ENCODE results near the gene KIF5C. TPM values are rescaled to one million over a fixed set of nuclear protein-coding genes. Genes with fewer than 3 reads are reported as not detected.

The KIF5C gene
- polyA plus RNA-seq, 1 donor (not counting 4 experiments of a cell fraction or from before 2014, with no cell fraction given): 0.03 TPM

DNA sequence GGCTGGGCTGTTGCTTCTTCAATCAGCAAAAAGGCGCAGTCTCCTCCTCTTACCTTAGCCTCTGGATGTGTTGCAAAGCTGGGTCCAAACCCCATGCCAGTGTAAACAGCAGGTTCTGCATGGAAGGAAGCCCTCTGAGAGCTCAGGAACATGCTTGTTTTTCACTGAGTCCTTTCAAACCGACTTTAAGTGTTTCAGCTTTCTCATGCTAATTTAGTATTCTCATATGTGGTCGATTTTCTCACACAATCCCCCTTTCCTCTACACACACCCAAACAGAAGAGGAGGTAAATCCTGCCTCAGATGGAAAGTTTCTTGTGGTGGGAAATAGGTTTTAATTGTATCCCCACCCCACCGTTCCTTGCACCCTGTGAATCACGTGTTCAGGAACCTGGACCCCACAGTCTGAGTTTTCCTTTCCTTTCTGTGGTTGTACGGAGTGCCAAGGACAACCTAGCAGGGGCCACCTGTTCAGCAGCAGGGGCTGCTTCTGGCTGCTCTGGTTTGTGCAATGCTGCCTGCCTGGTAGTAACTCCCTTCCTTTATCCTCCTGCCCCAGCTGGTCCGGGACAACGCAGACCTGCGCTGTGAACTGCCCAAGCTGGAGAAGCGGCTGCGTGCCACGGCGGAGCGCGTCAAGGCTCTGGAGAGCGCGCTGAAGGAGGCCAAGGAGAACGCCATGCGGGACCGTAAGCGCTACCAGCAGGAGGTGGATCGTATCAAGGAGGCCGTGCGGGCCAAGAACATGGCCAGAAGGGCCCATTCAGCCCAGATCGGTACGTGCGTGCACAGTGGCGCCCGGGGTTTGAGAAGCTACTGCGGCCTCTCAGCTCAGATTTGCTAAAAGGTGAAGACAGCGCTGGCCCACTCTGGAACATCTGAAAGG lies 134.8 kb downstream of the KIF5C start:
- dilution Hi-C loops (cut with MboI; ENCODE audit: extremely low pct_ligation_motif_present, low sequenced_read_pairs): no loop called here

DNA sequence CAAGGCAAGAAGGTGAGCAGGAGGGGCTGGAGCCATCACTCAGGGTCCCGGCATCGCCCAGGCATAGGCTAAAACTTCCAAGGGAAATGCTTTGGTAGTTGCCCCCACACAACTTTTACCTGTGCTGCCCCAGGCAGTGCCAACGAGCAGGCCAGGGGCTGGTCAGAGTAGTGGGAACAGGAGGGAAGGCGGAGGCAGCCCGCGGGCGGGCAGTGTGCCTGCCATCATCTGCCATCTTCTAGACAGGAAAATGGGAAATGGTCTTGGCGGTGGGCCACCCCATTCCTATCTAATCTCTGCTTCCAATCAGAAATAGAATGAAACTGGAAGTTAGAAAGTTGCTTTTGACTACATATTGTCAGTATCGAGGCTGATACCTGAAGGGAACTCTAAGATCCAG lies 137.5 kb downstream of the KIF5C start:
- Histone ChIP-seq H3K4me2 (ENCODE audit: control insufficient read depth, extremely low read depth, insufficient read depth, low read depth, low read length) (no peak overlapping the region), H3K27me3 (ENCODE audit: control insufficient read depth, extremely low read depth, insufficient read depth, low read length) (peaks cover 4% of the 10 kb centered on the region), H2AFZ (ENCODE audit: control insufficient read depth, low read length) (no peak overlapping the region), H3K4me1 (ENCODE audit: control insufficient read depth, extremely low read depth, insufficient read depth, low read length) (peaks cover under 1% of the 10 kb centered on the region), H4K20me1 (ENCODE audit: control insufficient read depth, extremely low read depth, insufficient read depth, low read length) (no peaks in the 10 kb centered on the region), H3K27ac (ENCODE audit: control insufficient read depth, insufficient read depth, low read length) (no peak overlapping the region), H3K9me1 (ENCODE audit: control insufficient read depth, extremely low read depth, insufficient read depth, low read length) (no peaks in the 10 kb centered on the region), H3K4me3 (ENCODE audit: control insufficient read depth in 2 of 3, extremely low read depth in 1 of 3, insufficient read depth in 2 of 3, low read depth in 1 of 3, low read length in 3 of 3) (no peak overlapping the region), H3K9me3 (ENCODE audit: control insufficient read depth, low read depth, low read length) (no peaks in the 10 kb centered on the region), H3K79me2 (ENCODE audit: control insufficient read depth, insufficient read depth, low read length) (no peaks in the 10 kb centered on the region), H3K9ac (ENCODE audit: control insufficient read depth, extremely low read depth, insufficient read depth, low read length) (no peak overlapping the region), H3K36me3 (ENCODE audit: control insufficient read depth in 2 of 2, extremely low read depth in 1 of 2, insufficient read depth in 2 of 2, low read length in 2 of 2) (no peaks in the 10 kb centered on the region)
- no peak for TF ChIP-seq EZH2 (IDR thresholded peaks at IDR 0.05; ENCODE audit: low read length)
- TF ChIP-seq, protein P1, sequence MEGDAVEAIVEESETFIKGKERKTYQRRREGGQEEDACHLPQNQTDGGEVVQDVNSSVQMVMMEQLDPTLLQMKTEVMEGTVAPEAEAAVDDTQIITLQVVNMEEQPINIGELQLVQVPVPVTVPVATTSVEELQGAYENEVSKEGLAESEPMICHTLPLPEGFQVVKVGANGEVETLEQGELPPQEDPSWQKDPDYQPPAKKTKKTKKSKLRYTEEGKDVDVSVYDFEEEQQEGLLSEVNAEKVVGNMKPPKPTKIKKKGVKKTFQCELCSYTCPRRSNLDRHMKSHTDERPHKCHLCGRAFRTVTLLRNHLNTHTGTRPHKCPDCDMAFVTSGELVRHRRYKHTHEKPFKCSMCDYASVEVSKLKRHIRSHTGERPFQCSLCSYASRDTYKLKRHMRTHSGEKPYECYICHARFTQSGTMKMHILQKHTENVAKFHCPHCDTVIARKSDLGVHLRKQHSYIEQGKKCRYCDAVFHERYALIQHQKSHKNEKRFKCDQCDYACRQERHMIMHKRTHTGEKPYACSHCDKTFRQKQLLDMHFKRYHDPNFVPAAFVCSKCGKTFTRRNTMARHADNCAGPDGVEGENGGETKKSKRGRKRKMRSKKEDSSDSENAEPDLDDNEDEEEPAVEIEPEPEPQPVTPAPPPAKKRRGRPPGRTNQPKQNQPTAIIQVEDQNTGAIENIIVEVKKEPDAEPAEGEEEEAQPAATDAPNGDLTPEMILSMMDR (optimal IDR thresholded peaks at IDR 0.05 in 1 of 3, IDR thresholded peaks at IDR 0.05 in 1 of 3, conservative IDR thresholded peaks at IDR 0.05 in 1 of 3; ENCODE audit: extremely low read depth in 1 of 3, insufficient read depth in 2 of 3, low read length in 3 of 3): no peak
- dilution Hi-C loops (cut with MboI; ENCODE audit: extremely low pct_ligation_motif_present, low sequenced_read_pairs): no loop called here
- DNase-seq (ENCODE audit: low read depth, low spot score) (no peak), FAIRE-seq (no peak)

More for the DNA sequence above, 134.8 kb downstream of the KIF5C start:
- no peak overlapping the region for H3K4me3 ChIP-seq (ENCODE audit: control insufficient read depth in 2 of 3, extremely low read depth in 1 of 3, insufficient read depth in 2 of 3, low read depth in 1 of 3, low read length in 3 of 3)
- peaks cover 15% of the 10 kb centered on the region for H3K4me1 ChIP-seq (ENCODE audit: control insufficient read depth, extremely low read depth, insufficient read depth, low read length)
- no peaks in the 10 kb centered on the region for H4K20me1 ChIP-seq (ENCODE audit: control insufficient read depth, extremely low read depth, insufficient read depth, low read length)
- H3K9ac ChIP-seq (ENCODE audit: control insufficient read depth, extremely low read depth, insufficient read depth, low read length): no peak overlapping the region
- no peak for FAIRE-seq
- no peaks in the 10 kb centered on the region for H3K36me3 ChIP-seq (ENCODE audit: control insufficient read depth in 2 of 2, extremely low read depth in 1 of 2, insufficient read depth in 2 of 2, low read length in 2 of 2)
- no peak overlapping the region for H2AFZ ChIP-seq (ENCODE audit: control insufficient read depth, low read length)
- H3K9me1 ChIP-seq (ENCODE audit: control insufficient read depth, extremely low read depth, insufficient read depth, low read length): no peaks in the 10 kb centered on the region
- H3K27ac ChIP-seq (ENCODE audit: control insufficient read depth, insufficient read depth, low read length): no peak overlapping the region
- no peak for DNase-seq (ENCODE audit: low read depth, low spot score)
- no peaks in the 10 kb centered on the region for H3K79me2 ChIP-seq (ENCODE audit: control insufficient read depth, insufficient read depth, low read length)
- H3K4me2 ChIP-seq (ENCODE audit: control insufficient read depth, extremely low read depth, insufficient read depth, low read depth, low read length): no peak overlapping the region
- H3K27me3 ChIP-seq (ENCODE audit: control insufficient read depth, extremely low read depth, insufficient read depth, low read length): no peaks in the 10 kb centered on the region
- TF ChIP-seq, protein P1 (optimal IDR thresholded peaks at IDR 0.05 in 1 of 3, IDR thresholded peaks at IDR 0.05 in 1 of 3, conservative IDR thresholded peaks at IDR 0.05 in 1 of 3; ENCODE audit: extremely low read depth in 1 of 3, insufficient read depth in 2 of 3, low read length in 3 of 3): no peak
- TF ChIP-seq EZH2 (IDR thresholded peaks at IDR 0.05; ENCODE audit: low read length): no peak
- no peaks in the 10 kb centered on the region for H3K9me3 ChIP-seq (ENCODE audit: control insufficient read depth, low read depth, low read length)
